GM19193 (cell line): ENCODE results near the gene DNAJC5.

Experiments
- POLR2A ChIP-seq: IDR thresholded peaks from 4 replicates; pipeline ENCODE4 v1.6.1; 2011; ENCODE audit not compliant: insufficient read depth, insufficient read length; ENCODE audit errors: extremely low read depth

The DNAJC5 gene

DNA sequence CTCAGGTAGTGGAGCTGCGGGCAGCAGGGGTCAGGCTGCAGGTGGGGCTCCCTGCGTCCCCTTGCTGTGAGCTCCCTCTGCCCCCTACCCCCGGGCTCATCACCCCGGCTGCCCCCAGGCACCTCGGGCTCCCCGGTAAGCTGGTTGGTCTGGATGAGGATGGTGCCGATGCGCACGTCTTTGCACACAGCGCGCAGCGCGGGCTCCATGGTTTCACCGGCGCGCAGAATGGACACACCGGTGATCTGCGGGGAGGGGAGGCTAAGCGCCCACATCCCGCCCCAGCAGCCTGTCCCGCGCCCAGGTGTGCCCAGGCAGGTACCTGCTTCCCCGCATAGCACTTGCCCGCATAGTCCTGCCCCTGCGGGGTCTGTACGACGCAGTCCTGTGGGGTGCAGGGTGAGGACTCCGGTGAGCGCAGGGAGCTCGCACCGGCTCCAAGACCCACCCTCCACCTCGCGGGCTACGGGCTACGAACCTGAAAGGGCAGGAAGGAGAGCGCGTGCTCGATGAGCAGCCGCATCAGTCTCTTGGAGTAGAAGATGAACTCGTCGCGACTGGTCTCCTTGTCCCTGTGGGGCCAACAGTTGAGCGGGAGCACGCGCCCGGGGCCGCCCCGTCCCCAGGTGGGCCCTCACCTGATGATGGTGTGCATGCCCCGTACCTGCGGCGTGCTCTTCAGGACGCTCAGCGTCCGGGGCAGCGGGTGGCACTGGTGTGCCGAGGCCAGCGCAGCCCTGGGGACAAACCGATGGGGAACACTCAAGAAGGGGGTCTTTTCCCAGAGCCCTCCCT, 45.7 kb downstream of the DNAJC5 start:
- no peak for TF ChIP-seq POLR2A

GRCh38 chr20:63941282-63942081, 46.6 kb downstream of the DNAJC5 start:
- no peak for TF ChIP-seq POLR2A

DNA sequence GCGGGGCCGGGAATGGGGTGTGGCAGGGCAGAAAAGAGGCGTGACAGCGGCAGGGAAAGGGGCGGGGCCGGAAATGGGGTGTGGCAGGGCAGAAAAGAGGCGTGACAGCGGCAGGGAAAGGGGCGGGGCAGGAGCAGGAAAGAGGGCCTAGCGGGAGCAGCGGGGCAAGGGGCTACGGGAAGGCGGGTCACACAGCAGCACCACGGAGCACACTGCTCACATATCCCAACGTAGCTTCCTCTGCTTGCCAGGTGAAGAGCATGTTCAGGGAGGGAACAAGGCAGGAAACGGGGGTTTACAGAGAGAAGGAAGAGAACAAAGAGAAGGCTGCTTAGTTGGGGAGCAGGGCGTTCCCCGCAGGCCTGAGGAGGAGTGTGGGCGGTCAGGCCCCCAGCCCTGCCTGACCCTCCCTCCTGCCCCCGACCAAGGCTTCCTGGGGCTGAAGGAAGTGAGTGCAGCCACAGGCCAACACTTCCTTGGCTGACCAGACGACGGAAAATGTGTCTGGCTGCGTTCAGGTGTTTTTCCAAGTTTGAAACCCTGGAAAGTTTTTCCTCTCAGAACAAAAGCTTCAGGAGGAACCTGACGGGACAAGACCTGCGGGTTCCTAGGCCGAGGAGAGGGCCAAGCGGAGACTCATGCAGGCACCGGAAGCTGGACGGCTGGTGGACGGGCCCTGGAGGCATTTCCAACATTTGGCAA, 47.5 kb downstream of the DNAJC5 start:
- no peak for TF ChIP-seq POLR2A

GRCh38 chr20:63942969-63943807, 48.3 kb downstream of the DNAJC5 start:
- no peak for TF ChIP-seq POLR2A

GRCh38 chr20:63943808-63944077, 48.8 kb downstream of the DNAJC5 start:
- no peak for TF ChIP-seq POLR2A

GRCh38 chr20:63944078-63944941, 49.4 kb downstream of the DNAJC5 start:
- TF ChIP-seq POLR2A, result no peak

DNA sequence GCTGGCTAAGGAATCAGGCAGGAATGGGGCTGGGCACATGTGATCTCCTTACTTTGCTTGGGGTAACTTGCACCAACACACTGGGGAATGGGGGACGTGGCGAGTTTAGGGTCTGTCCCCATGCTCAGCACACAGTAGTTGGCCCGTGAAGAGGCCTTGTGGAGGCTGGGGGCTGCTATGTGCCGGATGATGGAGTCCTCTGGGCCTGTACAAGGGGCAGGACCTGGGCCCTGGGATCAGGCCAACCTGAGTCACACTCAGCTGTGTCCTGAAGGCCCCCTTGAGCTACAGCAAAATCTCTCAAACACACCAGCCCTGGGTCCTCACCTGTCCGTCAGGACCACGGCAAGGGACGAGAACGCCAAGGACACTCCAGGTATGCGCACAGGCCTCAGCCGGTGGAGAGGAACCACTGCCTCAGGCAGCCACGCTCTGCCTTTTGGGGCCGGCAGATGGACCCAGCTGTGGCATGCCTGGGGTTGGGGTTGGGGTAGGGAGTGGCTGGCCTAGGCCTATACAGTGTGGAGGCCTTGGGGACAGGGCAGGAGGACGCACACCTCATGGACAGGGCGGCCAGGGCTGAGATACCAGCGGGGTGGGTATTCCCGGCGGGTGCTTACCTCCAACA, 50.2 kb downstream of the DNAJC5 start:
- TF ChIP-seq POLR2A, result no peak

GRCh38 chr20:63945921-63946920, 51.3 kb downstream of the DNAJC5 start:
- no peak for TF ChIP-seq POLR2A

GRCh38 chr20:63946986-63947637, 52.2 kb downstream of the DNAJC5 start:
- TF ChIP-seq POLR2A, result no peak

DNA sequence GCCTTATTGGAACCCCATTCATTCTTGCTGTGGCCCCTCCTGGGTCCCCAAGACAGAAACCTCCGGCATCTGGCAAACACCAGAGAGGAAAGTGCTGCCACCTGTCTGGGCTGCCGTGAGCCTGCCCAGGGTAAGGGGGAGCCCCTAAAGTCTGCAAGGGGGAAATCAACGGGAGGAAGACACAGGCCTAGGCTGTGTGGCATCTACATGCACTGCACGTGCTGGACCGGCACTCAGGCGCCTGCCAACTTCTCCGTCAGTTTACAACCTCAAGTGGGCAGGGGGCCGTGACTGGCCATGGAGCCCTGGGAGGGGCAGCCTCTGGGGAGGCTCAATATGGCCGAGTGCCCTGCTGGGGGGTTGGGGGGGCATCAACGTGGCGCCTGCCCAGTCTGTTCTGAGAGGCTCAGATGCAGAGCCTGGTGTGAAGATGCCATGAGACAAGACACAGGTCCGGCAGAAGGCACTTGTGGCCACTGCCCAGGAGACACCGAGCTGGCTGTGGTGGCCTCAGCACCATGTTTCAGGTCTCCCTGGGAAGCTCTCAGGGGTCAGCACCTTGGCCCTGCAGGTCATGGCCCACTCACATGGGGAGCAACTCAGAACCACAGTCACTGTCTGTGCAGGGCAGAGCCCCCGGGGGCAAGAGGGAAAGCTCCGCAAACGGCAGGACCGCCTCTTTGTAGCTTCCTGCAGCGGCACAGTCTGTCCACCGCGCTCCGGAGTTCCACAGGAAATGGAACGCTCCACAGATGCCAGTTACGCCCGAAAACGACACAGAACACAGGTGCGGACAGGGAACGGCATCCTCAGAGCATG, 52.9 kb downstream of the DNAJC5 start:
- TF ChIP-seq POLR2A, result no peak
